Activated naive CD8-positive, alpha-beta T cell treated with anti-CD3 and anti-CD28 coated beads, Interleukin-2, amount 50 U/mL, for 24 hours (primary cell): Measurements from ENCODE around the gene ENTPD6.
A peak's percentile ranks its signal among the peaks of the same experiment; 100 is the strongest.
"Not testable (repeated sequence)": the region's sequence is repeated elsewhere in the genome, so short reads cannot be mapped to it uniquely, and the experiment has no call there.

Experiments used
- ATAC-seq: fragments of 150-1000 bp; cut with Tn5 transposase; one replicate; pipeline ENCODE4 v1.10.0; 2021
- DNase-seq: peaks from one replicate; pipeline ENCODE4 v3.0.0; 2021
- H3K27ac Mint-ChIP-seq: one replicate; pipeline ENCODE4 v1.8.0; 2021; ENCODE audit warnings: mild to moderate bottlenecking, mixed read lengths
- H3K27me3 Mint-ChIP-seq: one replicate; pipeline ENCODE4 v1.8.0; 2021; ENCODE audit warnings: mixed read lengths
- H3K36me3 Mint-ChIP-seq: one replicate; pipeline ENCODE4 v1.8.0; 2021; ENCODE audit warnings: low read depth, mixed read lengths
- H3K4me1 Mint-ChIP-seq: one replicate; pipeline ENCODE4 v1.8.0; 2021; ENCODE audit warnings: mixed read lengths
- H3K4me3 Mint-ChIP-seq: one replicate; pipeline ENCODE4 v1.8.0; 2021; ENCODE audit warnings: mild to moderate bottlenecking, moderate library complexity, mixed read lengths
- H3K9me3 Mint-ChIP-seq: one replicate; pipeline ENCODE4 v1.8.0; 2021; ENCODE audit warnings: mixed read lengths

ENTPD6 gene

DNA sequence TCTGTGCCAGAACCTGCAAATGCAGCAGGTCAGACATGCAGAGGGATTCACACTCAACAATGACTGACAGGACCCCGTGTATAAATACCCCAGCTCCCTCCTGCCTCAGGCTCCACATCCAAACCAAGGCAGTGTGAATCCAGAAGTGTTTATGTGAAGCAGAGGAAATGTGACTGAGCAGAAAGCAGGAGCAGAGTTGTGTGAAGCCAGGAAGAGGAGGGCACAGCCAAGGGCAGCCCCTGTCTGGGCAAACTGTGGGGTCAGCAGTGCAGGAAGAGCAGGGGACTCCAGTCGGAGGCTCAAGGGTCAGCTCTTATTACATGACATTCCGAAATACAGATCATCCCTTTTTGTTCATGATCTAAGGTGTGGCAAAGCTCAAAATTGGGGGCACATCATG is 19.3 kb upstream of the ENTPD6 start:
- peaks cover 19% of the 10 kb centered on the region for H3K4me1 Mint-ChIP-seq
- H3K27ac Mint-ChIP-seq = no peak overlapping the region
- no peak for DNase-seq
- H3K27me3 Mint-ChIP-seq = no peaks in the 10 kb centered on the region
- no peaks in the 10 kb centered on the region for H3K9me3 Mint-ChIP-seq
- no peaks in the 10 kb centered on the region for H3K36me3 Mint-ChIP-seq
- H3K4me3 Mint-ChIP-seq = no peak overlapping the region
- ATAC-seq = no peak

DNA sequence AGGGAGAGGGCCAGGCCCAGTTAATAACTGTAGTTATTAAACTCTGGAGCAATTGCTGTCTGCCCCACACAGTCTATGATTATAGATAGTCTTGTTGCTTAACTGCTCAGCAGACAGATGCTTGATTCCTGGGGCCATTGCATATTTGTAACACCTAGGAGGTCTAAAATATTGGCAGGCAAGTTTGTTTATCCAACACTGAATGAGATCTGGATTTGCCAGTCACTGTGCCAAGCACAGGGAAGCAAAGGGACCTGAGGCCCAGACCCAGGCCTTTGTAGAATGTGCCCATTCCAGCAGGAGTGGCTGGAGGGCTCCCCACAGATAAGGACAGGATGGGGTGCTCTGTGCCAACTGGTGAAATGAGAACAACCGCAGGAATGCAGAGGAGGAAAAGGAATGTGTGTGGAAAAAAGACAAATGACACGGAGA is 17.6 kb upstream of the ENTPD6 start:
- no peak for ATAC-seq
- H3K27ac Mint-ChIP-seq = no peak overlapping the region
- no peaks in the 10 kb centered on the region for H3K9me3 Mint-ChIP-seq
- H3K27me3 Mint-ChIP-seq = peaks cover 5% of the 10 kb centered on the region
- peaks cover 19% of the 10 kb centered on the region for H3K4me1 Mint-ChIP-seq
- DNase-seq = no peak
- H3K4me3 Mint-ChIP-seq = no peak overlapping the region
- H3K36me3 Mint-ChIP-seq = no peaks in the 10 kb centered on the region

- H3K27ac Mint-ChIP-seq = no peak overlapping the region
- H3K9me3 Mint-ChIP-seq = peaks cover 6% of the 10 kb centered on the region
- peaks cover 10% of the 10 kb centered on the region for H3K27me3 Mint-ChIP-seq
- H3K36me3 Mint-ChIP-seq = peaks cover 3% of the 10 kb centered on the region
- peaks cover 10% of the 10 kb centered on the region for H3K4me1 Mint-ChIP-seq
- no peak overlapping the region for H3K4me3 Mint-ChIP-seq
- DNase-seq = no peak
- ATAC-seq = peak; percentile 79
Observed at GRCh38 chr20:25178563-25179438, 16.7 kb upstream of the ENTPD6 start.

- no peak for DNase-seq
- H3K9me3 Mint-ChIP-seq = peaks cover 10% of the 10 kb centered on the region
- no peak overlapping the region for H3K27ac Mint-ChIP-seq
- H3K36me3 Mint-ChIP-seq = peaks cover 6% of the 10 kb centered on the region
- peaks cover 16% of the 10 kb centered on the region for H3K27me3 Mint-ChIP-seq
- ATAC-seq = no peak
- H3K4me1 Mint-ChIP-seq = peaks cover 3% of the 10 kb centered on the region
- no peak overlapping the region for H3K4me3 Mint-ChIP-seq
Observed at GRCh38 chr20:25179439-25180089, 15.9 kb upstream of the ENTPD6 start.

GRCh38 chr20:25184391-25184790 is 11.1 kb upstream of the ENTPD6 start:
- H3K4me3 Mint-ChIP-seq, ATAC-seq, DNase-seq, H3K4me1 Mint-ChIP-seq, H3K36me3 Mint-ChIP-seq, H3K27ac Mint-ChIP-seq: not testable (repeated sequence)
- H3K9me3 Mint-ChIP-seq = peaks cover 10% of the 10 kb centered on the region
- peaks cover 42% of the 10 kb centered on the region for H3K27me3 Mint-ChIP-seq

DNA sequence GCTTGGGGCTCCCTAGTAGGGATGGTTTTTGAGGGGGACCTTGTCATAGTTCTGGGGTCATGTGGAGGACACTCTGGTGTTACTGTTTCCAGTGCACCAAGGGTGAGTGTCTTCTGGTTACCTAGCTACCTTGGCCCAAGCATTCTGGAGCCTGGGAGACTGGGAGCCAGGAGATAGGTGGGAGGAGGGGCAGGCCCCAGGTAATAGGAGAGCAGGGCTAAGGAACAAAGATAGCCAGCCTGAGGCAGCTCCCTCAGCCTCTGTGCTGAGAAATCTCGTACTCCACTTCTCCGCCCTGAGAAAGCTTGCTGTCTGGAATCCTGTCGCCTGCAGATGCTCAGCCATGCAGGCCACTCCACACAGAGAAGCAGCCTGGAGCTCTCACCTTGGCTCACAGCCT is 8.3 kb upstream of the ENTPD6 start:
- ATAC-seq (no peak), DNase-seq (no peak)
- Mint-ChIP-seq H3K36me3 (peaks cover 6% of the 10 kb centered on the region), H3K27me3 (peaks cover 40% of the 10 kb centered on the region), H3K4me1 (no peaks in the 10 kb centered on the region), H3K27ac (no peak overlapping the region), H3K4me3 (no peak overlapping the region), H3K9me3 (peaks cover 10% of the 10 kb centered on the region)

DNA sequence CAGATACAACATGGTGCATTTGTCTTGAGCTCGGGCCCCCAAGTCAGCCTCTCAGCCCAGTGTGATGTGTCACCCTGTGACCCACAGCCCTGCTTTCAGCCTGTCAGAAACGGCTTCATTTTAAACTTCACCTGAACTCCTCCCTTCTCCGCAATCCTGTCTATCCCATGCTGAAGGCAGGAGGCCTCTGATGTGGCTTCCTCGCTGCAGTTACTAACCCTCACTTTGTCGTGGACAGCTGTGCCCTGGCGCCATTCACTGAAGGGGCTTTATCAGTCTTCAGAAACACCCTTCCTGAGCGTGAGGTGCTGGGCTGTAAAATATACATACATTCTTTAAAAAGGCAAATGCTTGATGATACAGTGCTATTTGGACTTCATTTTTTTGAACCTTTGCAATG is 7.9 kb upstream of the ENTPD6 start:
- no peak for DNase-seq
- Mint-ChIP-seq H3K27ac (no peak overlapping the region), H3K4me3 (no peak overlapping the region), H3K9me3 (peaks cover 10% of the 10 kb centered on the region), H3K36me3 (peaks cover 6% of the 10 kb centered on the region), H3K4me1 (no peaks in the 10 kb centered on the region), H3K27me3 (peaks cover 38% of the 10 kb centered on the region)
- no peak for ATAC-seq

DNA sequence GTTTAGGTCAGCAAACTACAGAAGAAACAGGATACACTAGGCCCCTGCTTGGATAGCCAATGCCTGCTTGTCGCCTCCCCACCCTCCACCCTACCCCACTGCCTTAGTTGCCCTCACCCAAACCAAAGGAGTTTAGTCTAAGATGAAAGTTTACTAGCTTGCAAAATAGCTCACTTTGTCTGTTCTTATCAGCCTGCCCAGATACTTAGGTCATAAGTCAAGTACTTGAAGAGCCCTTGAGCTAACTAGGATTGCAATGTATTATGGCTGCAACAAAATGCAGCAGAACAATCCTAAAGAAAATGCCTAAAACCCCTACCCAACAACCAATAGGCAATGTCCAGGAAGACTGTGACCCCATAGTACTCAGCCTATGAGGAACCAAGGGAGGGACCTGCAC is 7.3 kb upstream of the ENTPD6 start:
- ATAC-seq (no peak), DNase-seq (no peak)
- Mint-ChIP-seq H3K4me1 (no peaks in the 10 kb centered on the region), H3K4me3 (no peak overlapping the region), H3K36me3 (peaks cover 6% of the 10 kb centered on the region), H3K27me3 (peaks cover 36% of the 10 kb centered on the region), H3K9me3 (peaks cover 10% of the 10 kb centered on the region), H3K27ac (no peak overlapping the region)

DNA sequence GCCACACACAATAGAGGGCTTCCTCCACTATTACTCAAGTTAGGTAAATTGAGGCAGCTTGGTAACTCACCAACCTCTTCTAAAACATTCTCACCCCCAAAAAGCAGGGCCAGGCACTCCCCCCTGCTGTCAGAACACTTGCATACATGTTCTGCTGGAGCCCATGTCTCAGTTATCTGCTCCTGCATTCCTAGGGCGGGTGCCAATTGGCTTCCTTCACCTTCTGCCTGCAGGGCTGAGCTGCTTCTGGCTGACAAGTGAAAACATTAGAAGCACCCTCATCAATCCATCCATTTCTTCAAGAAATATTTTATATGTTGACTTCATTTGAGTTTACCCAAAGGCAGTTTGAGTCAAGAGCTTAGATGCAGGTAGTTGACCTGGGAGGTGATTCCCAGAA is 4.5 kb upstream of the ENTPD6 start:
- Mint-ChIP-seq H3K27ac (no peak overlapping the region), H3K36me3 (no peaks in the 10 kb centered on the region), H3K27me3 (peaks cover 16% of the 10 kb centered on the region), H3K9me3 (no peaks in the 10 kb centered on the region), H3K4me1 (peaks cover 6% of the 10 kb centered on the region), H3K4me3 (no peak overlapping the region)
- ATAC-seq (no peak), DNase-seq (no peak)

DNA sequence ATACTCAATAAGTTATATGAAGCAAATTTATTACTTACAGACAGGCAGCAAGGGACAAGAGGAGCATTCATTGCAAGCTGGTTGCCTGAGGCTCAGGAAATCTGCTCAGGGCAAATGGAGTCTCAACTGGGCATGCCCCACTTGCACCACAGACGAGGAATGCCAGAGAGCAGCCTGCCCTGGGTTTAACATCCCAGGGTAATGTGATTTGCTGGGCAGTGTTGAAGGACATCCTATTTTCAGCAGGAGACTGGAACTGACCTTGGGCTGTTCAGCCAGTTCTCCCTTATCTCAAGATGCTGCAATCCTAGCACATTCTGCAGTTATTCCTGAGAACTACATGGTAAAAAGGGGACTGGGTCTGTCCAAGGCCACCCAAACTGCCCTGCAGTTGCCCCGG is 3.8 kb upstream of the ENTPD6 start:
- H3K9me3 Mint-ChIP-seq = no peaks in the 10 kb centered on the region
- peaks cover 13% of the 10 kb centered on the region for H3K4me1 Mint-ChIP-seq
- H3K36me3 Mint-ChIP-seq = no peaks in the 10 kb centered on the region
- no peak overlapping the region for H3K4me3 Mint-ChIP-seq
- H3K27me3 Mint-ChIP-seq = peaks cover 15% of the 10 kb centered on the region
- ATAC-seq (no peak), DNase-seq (no peak)
- no peak overlapping the region for H3K27ac Mint-ChIP-seq

DNA sequence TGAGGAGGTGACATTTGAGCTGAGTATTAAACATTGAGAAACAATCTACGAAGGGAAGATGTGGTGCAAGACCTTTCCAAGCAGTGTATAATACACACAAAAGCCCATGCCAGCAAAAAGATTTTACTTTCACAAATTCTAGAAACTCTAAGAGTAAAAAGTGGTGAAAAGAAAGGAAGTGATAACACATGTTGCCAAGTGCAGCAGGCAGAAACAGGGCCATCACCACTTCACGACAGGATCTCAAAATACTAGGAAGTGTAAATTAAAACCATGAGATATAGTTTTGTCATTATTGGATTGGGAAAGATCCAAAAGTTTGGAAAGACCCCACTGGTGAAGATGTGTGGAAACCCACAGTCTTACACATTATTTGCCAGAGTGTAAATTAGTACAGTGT is 1.7 kb upstream of the ENTPD6 start:
- no peak for ATAC-seq
- H3K36me3 Mint-ChIP-seq = peaks cover 2% of the 10 kb centered on the region
- no peak overlapping the region for H3K4me3 Mint-ChIP-seq

DNA sequence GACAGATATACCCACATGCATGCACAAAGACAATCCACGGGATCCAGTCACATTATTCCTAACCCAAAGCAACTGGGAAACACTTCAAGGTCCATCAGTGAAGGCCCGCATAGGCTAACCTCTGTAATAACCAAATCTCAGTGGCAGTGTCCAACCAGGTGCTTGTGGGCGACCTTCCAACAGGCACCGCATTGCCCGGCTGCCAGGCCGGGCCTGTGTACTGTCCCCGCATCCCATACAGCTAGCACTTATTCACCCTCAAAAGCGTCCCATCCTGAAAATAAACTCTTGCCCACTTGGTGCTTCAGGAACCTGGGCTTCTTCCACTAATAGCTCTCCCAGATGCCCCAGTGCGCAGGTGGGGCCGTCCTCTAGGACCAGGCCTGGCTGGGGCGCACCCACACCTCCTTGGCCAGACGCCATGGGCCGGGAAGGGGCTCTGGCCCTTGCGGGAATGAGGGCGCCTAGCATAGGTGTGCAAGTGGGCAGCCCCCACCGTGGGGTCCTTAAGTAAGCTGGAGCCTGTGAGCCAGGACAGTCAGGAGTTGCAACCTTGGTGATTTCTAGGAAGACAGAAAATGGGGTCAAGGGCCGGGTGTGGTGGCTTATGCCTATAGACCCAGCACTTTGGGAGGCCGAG is 1.1 kb upstream of the ENTPD6 start:
- H3K4me1 Mint-ChIP-seq = peaks cover 35% of the 10 kb centered on the region
- H3K4me3 Mint-ChIP-seq = peak overlapping the region; percentile 88
- no peak for DNase-seq
- H3K27me3 Mint-ChIP-seq = no peaks in the 10 kb centered on the region
- H3K36me3 Mint-ChIP-seq = peaks cover 2% of the 10 kb centered on the region
- no peaks in the 10 kb centered on the region for H3K9me3 Mint-ChIP-seq
- no peak for ATAC-seq
- no peak overlapping the region for H3K27ac Mint-ChIP-seq

More for the DNA sequence above, 1.7 kb upstream of the ENTPD6 start:
- Mint-ChIP-seq H3K27ac (no peak overlapping the region), H3K27me3 (peaks cover 1% of the 10 kb centered on the region), H3K4me1 (peaks cover 30% of the 10 kb centered on the region), H3K9me3 (no peaks in the 10 kb centered on the region)
- no peak for DNase-seq

DNA sequence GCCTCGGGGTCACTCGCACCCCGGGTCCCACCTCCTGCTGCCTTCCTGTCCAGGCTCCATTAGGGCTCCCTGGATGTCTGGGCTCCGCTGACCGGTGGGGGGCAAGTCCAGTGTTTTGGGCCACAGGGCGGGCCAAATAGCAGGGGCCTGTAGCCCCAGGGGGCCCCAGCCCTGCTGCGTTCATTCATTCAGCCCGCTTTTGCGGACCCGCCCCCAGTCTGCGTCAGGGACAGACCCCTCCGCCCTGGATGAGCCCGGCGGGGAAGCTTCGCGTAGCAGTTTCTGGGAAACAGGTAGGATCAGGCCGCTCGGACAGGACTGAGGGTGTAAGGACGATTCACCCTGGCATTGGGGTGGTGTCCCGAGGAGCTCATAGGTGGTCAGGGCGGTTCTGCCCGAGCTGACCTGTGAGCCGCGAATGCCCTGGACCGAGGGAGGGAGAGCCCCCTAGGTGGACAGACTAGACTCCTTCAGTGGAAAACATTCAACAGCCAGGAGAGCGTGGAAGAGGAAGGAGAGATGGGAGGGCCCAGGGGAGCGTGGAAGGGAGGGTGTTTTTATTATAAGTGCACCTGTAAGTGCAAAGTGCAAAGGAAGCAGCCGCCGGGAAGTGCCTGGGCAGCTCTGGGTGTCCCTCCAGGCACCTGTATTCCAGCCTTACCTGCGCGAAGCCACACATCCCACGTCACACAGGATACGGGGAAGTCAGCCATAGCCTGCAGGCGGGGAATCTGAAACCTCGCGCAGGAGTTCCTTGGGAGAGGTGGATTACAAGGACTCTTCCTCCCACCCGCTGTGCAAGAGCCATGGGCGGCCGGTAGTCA is 662 bp downstream of the ENTPD6 start:
- Mint-ChIP-seq H3K27ac (peak overlapping the region; percentile 43), H3K9me3 (no peaks in the 10 kb centered on the region), H3K4me1 (peaks cover 40% of the 10 kb centered on the region), H3K4me3 (peak overlapping the region; percentile 88), H3K27me3 (no peaks in the 10 kb centered on the region), H3K36me3 (peaks cover 2% of the 10 kb centered on the region)
- ATAC-seq (peak; percentile 18), DNase-seq (peak; percentile 47)

DNA sequence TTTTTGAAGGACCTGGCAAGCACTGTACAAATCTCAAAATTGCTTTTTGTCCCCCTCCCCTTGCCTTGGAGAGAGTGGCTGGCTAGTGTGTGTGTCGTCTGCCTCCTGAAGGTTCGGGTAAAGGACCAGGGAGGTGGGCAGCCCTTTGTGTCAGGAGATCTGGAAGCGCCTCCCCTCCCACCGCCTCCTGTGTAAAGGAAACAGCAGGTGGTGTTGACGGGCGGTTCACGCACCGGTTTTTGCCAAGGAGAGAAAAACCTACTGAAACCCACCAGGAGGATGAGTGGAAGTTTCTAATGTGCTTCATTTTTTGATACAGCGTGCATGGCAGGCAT is 1.2 kb downstream of the ENTPD6 start:
- ATAC-seq (no peak), DNase-seq (no peak)
- peak overlapping the region; percentile 43 for H3K27ac Mint-ChIP-seq
- H3K27me3 Mint-ChIP-seq = no peaks in the 10 kb centered on the region
- H3K36me3 Mint-ChIP-seq = peaks cover 2% of the 10 kb centered on the region
- H3K9me3 Mint-ChIP-seq = no peaks in the 10 kb centered on the region
- peak overlapping the region; percentile 88 for H3K4me3 Mint-ChIP-seq
- H3K4me1 Mint-ChIP-seq = peaks cover 40% of the 10 kb centered on the region
